Measurements from ENCODE around the gene HAND1.

The HAND1 gene

DNA sequence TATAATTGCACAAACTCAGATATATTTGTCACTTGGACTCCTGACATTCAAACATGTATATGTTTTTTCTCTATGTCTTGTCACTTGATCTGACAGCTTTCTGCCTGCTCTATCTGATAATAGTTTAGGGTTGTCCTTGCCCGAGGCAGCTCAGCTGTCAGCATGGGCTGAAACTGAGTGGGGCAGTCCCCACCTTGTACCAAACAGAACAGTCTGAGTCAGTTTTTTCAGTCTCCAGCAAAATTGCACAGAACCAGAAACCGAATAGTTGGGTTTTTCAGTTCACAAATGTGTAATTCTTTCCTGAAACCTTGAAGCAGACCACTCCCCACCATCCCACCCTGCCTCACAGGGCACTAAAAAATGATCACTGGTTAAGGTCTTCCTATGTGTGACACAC is 9.5 kb upstream of the HAND1 start:
- H3K4me3 Mint-ChIP-seq, result no peak overlapping the region
- no peaks in the 10 kb centered on the region for H3K36me3 Mint-ChIP-seq (ENCODE audit: low read depth)
- peaks cover 89% of the 10 kb centered on the region for H3K27me3 Mint-ChIP-seq
- H3K27ac Mint-ChIP-seq, result no peak overlapping the region
- H3K9me3 Mint-ChIP-seq, result no peaks in the 10 kb centered on the region
- H3K4me1 Mint-ChIP-seq (ENCODE audit: low read depth), result peaks cover 37% of the 10 kb centered on the region

DNA sequence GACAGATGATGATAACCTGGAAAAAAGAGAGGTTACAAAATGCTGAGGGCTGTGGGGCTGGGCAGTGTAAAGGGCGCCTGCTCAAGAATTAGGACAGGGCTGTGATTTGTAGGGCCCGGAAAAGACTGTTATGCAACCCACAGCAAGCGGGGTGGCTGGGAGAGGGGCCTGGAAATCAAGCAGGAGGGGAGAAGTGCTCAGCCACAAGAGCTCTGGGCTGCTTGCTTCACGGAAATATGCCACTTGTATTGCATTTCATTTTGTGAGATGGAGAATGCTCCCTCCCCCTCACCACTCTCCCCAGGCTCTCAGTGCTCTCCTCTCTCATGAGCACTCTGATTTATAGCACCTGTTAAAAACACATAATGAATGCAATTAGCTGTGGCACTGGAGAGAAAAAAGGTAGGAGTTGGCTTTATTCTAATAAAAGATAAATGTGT is 8.4 kb upstream of the HAND1 start:
- Mint-ChIP-seq H3K4me3 (no peak overlapping the region), H3K27ac (no peak overlapping the region), H3K27me3 (peaks cover 90% of the 10 kb centered on the region), H3K4me1 (ENCODE audit: low read depth) (peaks cover 37% of the 10 kb centered on the region), H3K9me3 (no peaks in the 10 kb centered on the region), H3K36me3 (ENCODE audit: low read depth) (no peaks in the 10 kb centered on the region)

DNA sequence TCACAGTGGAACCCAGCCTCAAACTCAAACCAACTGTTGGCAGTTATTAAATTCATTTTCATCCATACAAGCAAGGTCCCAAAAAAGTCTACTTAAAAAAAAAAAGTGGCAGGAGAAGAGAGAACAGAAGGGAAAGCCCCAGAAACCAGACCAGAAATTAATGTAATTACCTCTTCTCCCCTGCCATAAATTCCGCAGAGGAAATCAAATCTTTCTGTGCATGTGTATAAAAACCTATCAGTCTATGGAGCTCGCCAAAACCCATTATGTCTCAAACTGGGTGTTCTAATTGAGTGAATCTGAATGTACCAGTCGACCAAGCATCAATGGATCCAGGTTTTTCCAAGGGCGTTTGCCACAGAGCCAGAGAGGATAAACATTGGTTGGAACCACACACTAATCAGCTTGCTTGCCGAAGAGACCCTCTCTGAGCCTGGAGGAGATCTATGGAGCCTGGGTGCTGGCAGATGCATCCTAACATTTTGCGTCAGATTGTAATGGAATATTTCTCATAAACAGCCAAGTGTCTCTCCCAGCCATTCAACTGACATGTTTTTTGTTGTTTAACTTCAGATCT is 7.9 kb upstream of the HAND1 start:
- Mint-ChIP-seq H3K9me3 (no peaks in the 10 kb centered on the region), H3K36me3 (ENCODE audit: low read depth) (no peaks in the 10 kb centered on the region), H3K27me3 (peaks cover 91% of the 10 kb centered on the region), H3K4me3 (no peak overlapping the region), H3K27ac (no peak overlapping the region), H3K4me1 (ENCODE audit: low read depth) (peaks cover 37% of the 10 kb centered on the region)

DNA sequence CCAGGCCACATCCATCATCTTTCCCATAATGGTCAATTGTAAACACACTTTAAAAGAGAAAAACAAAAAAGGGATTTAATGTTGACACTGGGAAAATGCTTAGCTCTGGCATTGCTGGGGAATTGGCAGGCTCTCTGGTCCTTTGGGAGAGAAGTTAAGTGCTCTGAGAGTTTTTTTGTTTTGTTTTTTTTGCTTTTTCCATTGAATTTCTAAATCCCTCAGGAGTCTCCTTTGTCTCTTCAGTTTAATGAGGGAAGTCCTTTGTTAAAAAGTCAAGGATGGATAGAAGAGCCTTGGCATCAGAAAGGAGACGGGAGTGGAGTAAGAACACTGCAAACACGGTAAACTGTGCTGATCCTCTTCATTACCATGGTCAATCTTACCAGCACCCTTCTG is 7.1 kb upstream of the HAND1 start:
- H3K9me3 Mint-ChIP-seq, result no peaks in the 10 kb centered on the region
- H3K27ac Mint-ChIP-seq, result no peak overlapping the region
- H3K36me3 Mint-ChIP-seq (ENCODE audit: low read depth), result no peaks in the 10 kb centered on the region
- no peak overlapping the region for H3K4me3 Mint-ChIP-seq
- peaks cover 91% of the 10 kb centered on the region for H3K27me3 Mint-ChIP-seq
- peaks cover 43% of the 10 kb centered on the region for H3K4me1 Mint-ChIP-seq (ENCODE audit: low read depth)

DNA sequence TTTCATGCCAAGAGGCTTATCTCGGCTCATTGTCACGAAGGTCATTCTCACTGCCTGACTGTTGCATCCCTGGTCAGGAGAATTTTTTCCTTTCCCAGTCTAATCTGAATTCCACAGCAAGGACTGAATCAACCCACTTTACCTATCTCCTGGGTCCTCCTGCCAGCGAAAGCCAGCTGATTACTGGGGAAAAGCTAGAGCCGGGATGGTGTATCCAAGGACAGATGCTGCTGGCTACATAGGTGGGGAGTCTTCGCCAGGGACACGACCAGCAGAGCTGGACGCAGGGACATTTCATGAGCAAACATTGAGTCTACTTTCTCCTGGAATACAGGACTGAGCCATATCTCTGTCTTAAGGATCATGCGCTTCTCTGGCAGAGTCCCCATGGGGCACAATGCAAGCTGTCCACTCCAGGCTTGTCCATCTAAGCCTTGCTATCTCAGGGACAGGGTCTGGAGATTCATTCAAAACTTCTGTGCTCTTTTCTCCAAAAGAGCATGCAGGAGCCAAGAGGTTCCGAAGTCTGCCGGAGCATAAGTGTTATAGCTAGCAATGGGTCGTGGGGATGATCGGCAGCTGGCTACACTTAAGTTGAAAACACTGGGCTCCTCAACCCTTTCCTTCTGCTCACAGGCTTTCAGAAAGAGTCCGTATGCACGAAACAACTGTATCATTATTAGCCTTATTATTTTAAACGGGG is 6.5 kb upstream of the HAND1 start:
- H3K4me3 Mint-ChIP-seq, result no peak overlapping the region

DNA sequence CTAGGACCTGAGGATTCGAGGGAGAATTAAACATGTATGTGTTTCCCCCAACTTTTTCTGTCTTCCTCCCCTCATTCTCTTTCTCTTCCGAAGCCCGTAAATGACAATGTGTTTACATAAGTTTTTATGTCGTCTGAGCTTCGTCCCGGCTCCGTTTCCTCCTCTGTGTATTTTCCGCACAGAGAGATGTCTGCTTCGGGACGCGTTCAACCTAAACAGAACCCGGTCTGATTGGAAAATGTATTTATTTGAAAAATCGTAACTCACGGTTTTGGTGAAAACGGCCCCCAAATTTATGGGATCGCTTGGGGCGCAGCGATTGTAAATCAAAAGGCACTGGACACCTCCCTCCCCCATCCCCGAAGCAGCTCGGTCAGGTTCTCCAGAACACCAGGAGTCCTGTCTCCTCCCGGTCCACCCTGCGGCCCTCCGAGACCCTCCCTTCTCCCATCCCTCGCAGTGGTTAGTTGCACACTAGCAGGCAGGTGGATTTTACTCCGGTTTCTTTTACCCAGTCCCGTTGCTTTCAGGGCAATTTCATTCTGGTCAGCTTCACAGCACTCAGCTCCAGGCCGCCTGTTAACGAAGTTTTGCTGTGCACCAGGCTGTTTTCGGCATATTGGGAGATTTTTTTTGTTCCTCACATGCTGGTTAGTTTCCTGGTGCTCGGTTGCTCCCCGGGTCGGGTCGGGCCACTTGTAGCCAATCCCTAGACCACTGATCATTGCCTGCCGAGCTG is 5.8 kb upstream of the HAND1 start:
- no peaks in the 10 kb centered on the region for H3K9me3 Mint-ChIP-seq
- peaks cover 91% of the 10 kb centered on the region for H3K27me3 Mint-ChIP-seq
- H3K4me1 Mint-ChIP-seq (ENCODE audit: low read depth), result peaks cover 51% of the 10 kb centered on the region
- H3K36me3 Mint-ChIP-seq (ENCODE audit: low read depth), result no peaks in the 10 kb centered on the region
- peak overlapping the region; percentile 18 for H3K27ac Mint-ChIP-seq
- peak overlapping the region; percentile 15 for H3K4me3 Mint-ChIP-seq

More for the DNA sequence above, 6.5 kb upstream of the HAND1 start:
- Mint-ChIP-seq H3K36me3 (ENCODE audit: low read depth) (no peaks in the 10 kb centered on the region), H3K9me3 (no peaks in the 10 kb centered on the region), H3K27me3 (peaks cover 90% of the 10 kb centered on the region), H3K4me1 (ENCODE audit: low read depth) (peaks cover 45% of the 10 kb centered on the region), H3K27ac (no peak overlapping the region)

DNA sequence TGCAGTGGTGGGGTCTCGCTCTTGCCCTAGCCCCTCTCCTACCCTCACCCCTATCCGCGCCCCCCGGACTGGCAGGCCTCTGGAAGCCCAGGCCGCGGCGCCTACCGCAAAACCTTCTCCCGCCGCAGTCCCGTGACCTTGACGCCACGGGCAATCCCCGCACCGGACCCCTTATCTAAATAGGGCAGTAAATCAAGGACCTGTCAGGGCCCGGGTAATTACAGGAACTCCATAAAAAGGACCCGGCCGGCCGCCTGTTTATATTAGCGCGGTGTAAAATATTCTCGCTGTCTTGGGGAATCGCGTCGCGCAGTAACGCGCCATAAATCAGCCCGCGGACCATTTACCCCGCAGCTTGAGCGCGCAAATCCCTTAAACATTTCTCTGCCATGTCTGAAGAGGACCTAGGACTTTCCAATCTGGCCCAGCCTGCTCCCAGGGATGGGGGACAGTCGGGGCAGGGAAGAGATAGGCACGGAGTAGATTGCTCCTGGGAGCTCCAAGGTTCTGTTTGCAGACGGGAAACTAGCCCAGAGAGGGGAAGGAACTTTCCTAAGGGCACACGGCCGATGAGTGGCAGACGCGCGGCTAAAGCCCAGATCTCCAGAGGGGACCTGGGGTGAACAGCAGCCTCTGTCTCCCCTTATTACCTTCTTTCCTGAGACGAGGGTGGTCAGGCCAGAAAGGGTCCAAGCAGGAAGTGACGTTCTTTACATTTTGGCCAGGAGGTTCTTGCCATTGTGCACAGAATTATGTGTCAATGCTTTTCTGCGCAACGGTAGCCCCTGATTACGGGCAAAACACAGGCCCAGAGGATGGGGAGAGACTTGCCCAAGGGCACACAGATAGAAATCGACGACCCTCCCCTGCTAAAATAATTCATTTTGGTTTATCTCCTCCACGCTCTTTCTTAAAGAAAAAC is 4.8 kb upstream of the HAND1 start:
- Mint-ChIP-seq H3K4me1 (ENCODE audit: low read depth) (peaks cover 49% of the 10 kb centered on the region), H3K9me3 (no peaks in the 10 kb centered on the region), H3K27me3 (peaks cover 90% of the 10 kb centered on the region), H3K4me3 (no peak overlapping the region), H3K27ac (no peak overlapping the region), H3K36me3 (ENCODE audit: low read depth) (no peaks in the 10 kb centered on the region)

DNA sequence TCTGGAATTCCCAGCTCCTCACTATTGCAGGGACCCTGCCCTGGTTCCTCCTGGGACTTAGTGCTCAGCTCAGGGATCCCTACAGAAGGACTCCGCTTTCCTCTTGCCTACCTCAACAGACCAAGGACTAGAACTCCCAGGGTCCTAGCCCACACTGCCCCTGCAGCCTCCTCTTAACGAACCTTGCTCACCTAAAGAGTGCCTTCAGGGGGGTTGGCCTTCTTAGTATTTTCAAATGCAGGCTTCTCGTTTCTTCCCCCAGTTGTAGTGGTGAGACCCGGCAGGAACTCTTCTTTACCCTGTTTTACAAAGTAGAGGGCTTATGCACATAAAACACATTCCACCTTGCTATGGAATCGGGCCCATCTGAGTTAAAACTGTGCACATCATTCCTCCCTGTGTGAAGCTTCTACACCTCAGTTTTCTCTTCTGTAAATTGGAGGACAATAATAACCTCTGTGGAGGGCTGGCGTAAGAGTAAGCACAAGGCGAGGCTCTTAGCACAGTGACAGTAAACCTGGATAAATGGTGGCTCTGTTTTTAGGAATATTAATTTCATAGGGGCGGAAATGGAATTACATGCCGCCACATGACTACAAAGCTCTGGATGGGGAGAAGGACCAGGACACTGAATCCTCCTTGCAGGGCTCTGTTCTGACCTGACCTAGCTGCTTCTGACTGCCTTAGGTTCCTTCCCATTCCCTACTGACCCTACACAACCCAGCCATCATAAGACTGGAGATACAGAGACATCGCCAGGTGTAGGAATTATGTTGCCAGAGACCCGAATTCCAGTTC is 3.8 kb upstream of the HAND1 start:
- Mint-ChIP-seq H3K27me3 (peaks cover 90% of the 10 kb centered on the region), H3K4me1 (ENCODE audit: low read depth) (peaks cover 47% of the 10 kb centered on the region), H3K27ac (no peak overlapping the region), H3K4me3 (no peak overlapping the region), H3K36me3 (ENCODE audit: low read depth) (peaks cover 4% of the 10 kb centered on the region), H3K9me3 (no peaks in the 10 kb centered on the region)

DNA sequence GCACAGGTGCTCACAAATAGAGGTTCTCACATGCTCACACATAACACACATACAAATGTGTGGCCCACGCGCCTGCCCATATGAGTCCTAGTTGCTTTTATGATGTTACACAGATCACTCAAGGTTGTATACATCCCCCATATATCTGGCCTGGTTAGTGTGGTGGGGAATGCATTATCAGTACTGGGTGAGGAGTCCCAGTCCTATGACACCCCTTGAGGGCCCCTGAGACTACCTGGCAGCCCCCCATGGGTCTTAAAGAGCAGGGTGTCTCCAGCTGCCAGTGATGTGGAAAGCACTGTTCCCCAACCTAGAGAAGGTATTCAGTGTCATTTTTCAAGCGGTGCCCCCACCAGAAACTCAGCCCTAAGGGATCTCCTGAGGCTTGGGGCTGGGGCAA is 2.8 kb upstream of the HAND1 start:
- H3K36me3 Mint-ChIP-seq (ENCODE audit: low read depth), result peaks cover 4% of the 10 kb centered on the region
- H3K9me3 Mint-ChIP-seq, result no peaks in the 10 kb centered on the region
- no peak overlapping the region for H3K4me3 Mint-ChIP-seq
- H3K27me3 Mint-ChIP-seq, result peaks cover 88% of the 10 kb centered on the region
- H3K27ac Mint-ChIP-seq, result no peak overlapping the region
- H3K4me1 Mint-ChIP-seq (ENCODE audit: low read depth), result peaks cover 45% of the 10 kb centered on the region

DNA sequence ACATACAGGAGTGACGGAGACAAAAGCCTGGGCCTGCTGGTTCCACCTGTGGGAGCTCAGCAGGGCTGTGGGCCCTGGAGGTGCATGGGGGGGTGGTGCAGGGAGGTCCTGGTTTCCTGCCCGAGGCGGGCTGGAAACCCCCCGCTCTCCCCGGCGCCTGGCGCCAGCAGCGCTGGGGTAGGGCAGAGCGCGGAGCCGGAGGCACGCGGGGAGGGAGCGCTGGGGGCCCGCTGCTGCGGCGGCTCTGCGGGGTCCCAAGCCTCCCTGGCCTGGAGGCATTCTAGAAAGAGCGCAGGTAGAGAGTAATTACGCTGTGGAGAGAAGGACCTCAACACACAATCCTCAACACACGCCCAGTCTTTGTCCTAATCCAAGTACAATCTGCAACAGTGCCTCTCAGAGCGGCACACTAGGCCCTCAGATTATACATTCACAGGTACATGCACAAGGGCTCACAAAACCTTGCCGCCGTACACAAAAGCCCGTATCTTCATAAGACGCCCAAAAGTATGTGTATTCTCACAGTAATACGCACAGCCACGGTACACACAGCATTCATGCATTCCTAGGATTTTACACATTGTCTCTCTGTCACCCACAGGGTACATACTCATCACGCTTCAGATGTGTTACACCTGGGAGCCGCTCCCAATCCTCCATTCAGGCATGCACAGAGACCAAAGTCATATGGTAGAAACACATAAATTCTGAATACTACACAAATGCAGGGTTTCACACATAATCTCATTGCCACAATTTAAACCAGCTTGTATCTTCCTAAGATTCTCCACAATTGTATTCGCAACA is 2.1 kb upstream of the HAND1 start:
- Mint-ChIP-seq H3K36me3 (ENCODE audit: low read depth) (peaks cover 4% of the 10 kb centered on the region), H3K27ac (peak overlapping the region; percentile 9), H3K27me3 (peaks cover 86% of the 10 kb centered on the region), H3K4me1 (ENCODE audit: low read depth) (peaks cover 46% of the 10 kb centered on the region), H3K4me3 (no peak overlapping the region), H3K9me3 (no peaks in the 10 kb centered on the region)

DNA sequence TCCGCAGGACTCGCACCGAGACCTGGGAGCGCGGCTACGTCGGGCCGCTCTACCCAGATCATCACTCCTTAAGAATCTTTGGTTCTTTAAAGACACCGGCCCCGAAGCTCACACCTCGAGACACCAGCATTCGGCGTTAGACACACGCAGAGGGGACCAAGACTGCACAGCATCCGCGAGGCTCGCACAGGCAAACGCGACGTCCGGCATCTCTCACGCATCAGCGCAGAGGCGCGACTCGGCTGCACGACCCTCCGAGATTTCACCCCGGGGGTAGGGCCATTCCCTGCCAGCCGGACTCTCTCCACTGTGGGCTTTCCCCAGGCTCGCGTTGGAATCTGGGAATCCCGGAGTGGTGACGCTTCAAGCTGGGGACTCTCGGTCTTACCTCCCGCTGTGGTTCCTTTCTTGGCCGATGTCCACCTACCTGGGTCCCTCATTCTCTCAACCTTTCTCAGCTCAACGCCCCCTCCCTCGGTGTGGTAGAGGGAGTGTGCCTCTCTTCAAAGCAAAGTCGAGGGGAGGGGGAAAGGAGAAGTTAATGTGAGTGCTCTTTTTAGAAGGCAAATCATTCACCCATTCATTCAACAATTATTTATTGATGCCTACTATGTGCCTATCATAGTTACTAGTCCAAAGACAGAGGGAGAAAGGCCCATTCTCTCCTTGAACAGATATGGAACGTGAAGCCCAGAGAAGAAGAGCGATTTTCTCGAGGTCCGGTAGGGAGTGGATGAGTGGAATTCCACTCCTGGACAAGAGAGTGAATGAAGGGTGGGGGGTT is 1.3 kb upstream of the HAND1 start:
- Mint-ChIP-seq H3K9me3 (no peaks in the 10 kb centered on the region), H3K27me3 (peaks cover 86% of the 10 kb centered on the region), H3K36me3 (ENCODE audit: low read depth) (peaks cover 4% of the 10 kb centered on the region), H3K4me1 (ENCODE audit: low read depth) (peaks cover 54% of the 10 kb centered on the region), H3K4me3 (peak overlapping the region; percentile 23), H3K27ac (peak overlapping the region; percentile 76)

DNA sequence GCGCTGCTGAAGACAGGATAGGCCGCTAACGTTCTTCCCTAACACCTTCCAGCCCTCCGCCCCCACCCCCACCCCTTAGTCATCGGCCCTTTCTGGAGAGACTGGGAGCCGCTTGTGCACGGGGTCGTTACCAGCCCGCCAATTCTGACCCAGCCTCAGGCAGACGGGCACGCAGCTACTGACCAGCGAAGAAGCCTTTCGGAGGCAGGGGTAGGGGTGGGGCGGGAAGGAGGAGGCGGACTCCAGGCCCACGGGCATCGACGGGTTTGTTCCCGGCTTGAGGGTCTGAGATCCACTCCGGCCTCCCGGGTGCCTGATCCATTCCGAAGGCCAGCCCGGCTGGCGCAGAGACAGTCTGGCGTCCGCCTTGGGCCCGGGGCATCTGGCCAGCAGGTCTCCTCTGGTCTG is 729 bp upstream of the HAND1 start:
- Mint-ChIP-seq H3K36me3 (ENCODE audit: low read depth) (peaks cover 4% of the 10 kb centered on the region), H3K27ac (no peak overlapping the region), H3K4me1 (ENCODE audit: low read depth) (peaks cover 56% of the 10 kb centered on the region), H3K9me3 (no peaks in the 10 kb centered on the region), H3K4me3 (peak overlapping the region; percentile 23), H3K27me3 (peaks cover 86% of the 10 kb centered on the region)

Measured in stimulated activated naive CD8-positive, alpha-beta T cell treated with anti-CD3 and anti-CD28 coated beads, Interleukin-15, Interleukin-2, amounts not matched to agents 100 ng/mL and 50 ng/mL, for 24 hours (primary cell).